Liver (tissue), 9 donors: Measurements from ENCODE around the gene DPM1. TPM values are rescaled to one million over a fixed set of nuclear protein-coding genes. Genes with fewer than 3 reads are reported as not detected.

Experiments
- DNase-seq: peaks from one replicate; pipeline ENCODE4 v3.0.0-alpha.2; 2017; ENCODE audit warnings: low spot score
- H3K27ac ChIP-seq, 2 donors: one replicate each; pipeline ENCODE4 v1.7.0; 2013; ENCODE audit warnings: inconsistent platforms in 2 of 2, low read length in 2 of 2, control low read depth in 1 of 2, low read depth in 1 of 2, mild to moderate bottlenecking in 1 of 2
- H3K27me3 ChIP-seq, 4 donors: one replicate each; pipeline versions ENCODE4 v1.6.1 to v1.7.0; 2013; ENCODE audit warnings: low read length in 3 of 4, inconsistent platforms in 1 of 4, mild to moderate bottlenecking in 1 of 4, moderate library complexity in 1 of 4; ENCODE audit not compliant: control insufficient read depth in 4 of 4, insufficient read depth in 4 of 4
- H3K36me3 ChIP-seq, 4 donors: one replicate each; pipeline versions ENCODE4 v1.6.1 to v1.7.0; 2013; ENCODE audit warnings: low read length in 3 of 4, mild to moderate bottlenecking in 3 of 4, low read depth in 1 of 4, moderate library complexity in 1 of 4; ENCODE audit not compliant: control insufficient read depth in 4 of 4, insufficient read depth in 3 of 4
- H3K4me1 ChIP-seq, 4 donors: one replicate each; pipeline versions ENCODE4 v1.6.1 to v1.7.0; 2013; ENCODE audit warnings: low read length in 3 of 4, mild to moderate bottlenecking in 3 of 4, moderate library complexity in 1 of 4; ENCODE audit not compliant: control insufficient read depth in 4 of 4, insufficient read depth in 4 of 4
- H3K4me3 ChIP-seq, 3 donors: one replicate each; pipeline versions ENCODE4 v1.6.1 to v1.7.0; 2013; ENCODE audit warnings: low read length in 3 of 3, control low read depth in 1 of 3, low read depth in 1 of 3, mild to moderate bottlenecking in 1 of 3
- H3K9ac ChIP-seq, 2 donors: one replicate each; pipeline ENCODE4 v1.7.0; 2013; ENCODE audit warnings: low read length in 2 of 2, mild to moderate bottlenecking in 2 of 2, moderate library complexity in 2 of 2, control low read depth in 1 of 2, low read depth in 1 of 2
- H3K9me3 ChIP-seq, 4 donors: one replicate each; pipeline versions ENCODE4 v1.6.1 to v1.7.0; 2013; ENCODE audit warnings: low read length in 3 of 4; ENCODE audit not compliant: control insufficient read depth in 4 of 4
- ATF3 ChIP-seq: IDR thresholded peaks from 2 replicates; pipeline ENCODE4 v1.6.1; 2016; ENCODE audit warnings: antibody characterized with exemption
- CTCF ChIP-seq: fragments of 150-350 bp; IDR thresholded peaks from 2 replicates; pipeline ENCODE4 v1.5.1; 2017; ENCODE audit warnings: improper control_type of control experiment, low read depth, low read length; ENCODE audit not compliant: missing input control
- EGR1 ChIP-seq, 2 donors: IDR thresholded peaks; 2 replicates each; pipeline ENCODE4 v1.6.1; 2016 to 2018; ENCODE audit warnings: antibody characterized with exemption in 2 of 2, low read depth in 2 of 2
- FOXA1 ChIP-seq: IDR thresholded peaks from 2 replicates; pipeline ENCODE4 v1.6.1; 2016; ENCODE audit warnings: antibody characterized with exemption
- FOXA2 ChIP-seq: IDR thresholded peaks from 2 replicates; pipeline ENCODE4 v1.6.1; 2016; ENCODE audit warnings: antibody characterized with exemption
- GABPA ChIP-seq, 2 donors: IDR thresholded peaks in 1 of 2; conservative IDR thresholded peaks in 1 of 2; 2 replicates each; pipeline ENCODE4 v1.6.1; 2016; ENCODE audit warnings: antibody characterized with exemption in 2 of 2, mild to moderate bottlenecking in 1 of 2, moderate library complexity in 1 of 2
- HNF4A ChIP-seq, 2 donors: conservative IDR thresholded peaks; 2 replicates each; pipeline ENCODE4 v1.6.1; 2016; ENCODE audit warnings: antibody characterized with exemption in 2 of 2, mild to moderate bottlenecking in 2 of 2
- HNF4G ChIP-seq: IDR thresholded peaks from 2 replicates; pipeline ENCODE4 v1.6.1; 2016; ENCODE audit warnings: antibody characterized with exemption
- JUND ChIP-seq, 2 donors: IDR thresholded peaks; 2 replicates each; pipeline ENCODE4 v1.6.1; 2016; ENCODE audit warnings: antibody characterized with exemption in 2 of 2
- MAX ChIP-seq: IDR thresholded peaks from 2 replicates; pipeline ENCODE4 v1.6.1; 2016; ENCODE audit warnings: antibody characterized with exemption
- NR2F2 ChIP-seq: IDR thresholded peaks from 2 replicates; pipeline ENCODE4 v1.6.1; 2016; ENCODE audit warnings: antibody characterized with exemption
- RAD21 ChIP-seq, 2 donors: IDR thresholded peaks; 2 replicates each; pipeline ENCODE4 v1.6.1; 2016; ENCODE audit warnings: antibody characterized with exemption in 2 of 2, mild to moderate bottlenecking in 2 of 2
- REST ChIP-seq: IDR thresholded peaks from 2 replicates; pipeline ENCODE4 v1.6.1; 2016; ENCODE audit warnings: antibody characterized with exemption, mild to moderate bottlenecking
- RXRA ChIP-seq, 2 donors: IDR thresholded peaks; 2 replicates each; pipeline ENCODE4 v1.6.1; 2017 to 2018; ENCODE audit warnings: antibody characterized with exemption in 2 of 2, mild to moderate bottlenecking in 1 of 2
- SP1 ChIP-seq: IDR thresholded peaks from 2 replicates; pipeline ENCODE4 v1.6.1; 2018; ENCODE audit warnings: antibody characterized with exemption, mild to moderate bottlenecking
- TAF1 ChIP-seq: conservative IDR thresholded peaks from 2 replicates; pipeline ENCODE4 v1.6.1; 2016; ENCODE audit warnings: antibody characterized with exemption, mild to moderate bottlenecking
- YY1 ChIP-seq: IDR thresholded peaks from 2 replicates; pipeline ENCODE4 v1.6.1; 2016; ENCODE audit warnings: antibody characterized with exemption, mild to moderate bottlenecking
- ZBTB33 ChIP-seq: IDR thresholded peaks from 2 replicates; pipeline ENCODE4 v1.6.1; 2016; ENCODE audit warnings: antibody characterized with exemption
- WGBS: extraction: QIAGEN DNeasy Blood & Tissue Kit; methylation state at CpG from one replicate; pipeline ENCODE4 v1.1.7; 2013; 5-methylcytosine and 5-hydroxymethylcytosine counted together
- polyA plus RNA-seq, 2 donors: library from polyadenylated mRNA; stranded (reverse) in 1 of 2; unstranded in 1 of 2; fragments of 200-250 nt in 1 of 2; fragments of >200 nt in 1 of 2; fragmentation: Nextera tagmentation in 1 of 2; extraction: Ambion mirVana in 1 of 2; gene quantifications; one replicate each; pipeline versions ENCODE4 v1.2.1 to v1.2.3, GENCODE V29; 2013 to 2015
- total RNA-seq, 2 donors: library from RNA; depleted of rRNA; stranded (reverse); fragments of >200 nt; gene quantifications; one replicate each; pipeline ENCODE4 v1.2.3, GENCODE V29; 2014
- donor health status: healthy.
- donor health status: healthy.
- donor health status: healthy.
- donor health status: healthy.
- donor health status: healthy.

DPM1 gene
- total and polyA plus RNA-seq, 4 donors, result 27.2 to 42.6 (median 35.2) TPM

- no peaks in the 10 kb centered on the region for H3K9me3 ChIP-seq
- WGBS, result 79% methylated on average over 3 of the region's 3 CpGs
These were observed 41.4 kb downstream of the DPM1 start for GRCh38 chr20:50916934-50917333.

More at GRCh38 chr20:50916934-50917333, 41.4 kb downstream of the DPM1 start:
- H3K36me3 ChIP-seq, result no peaks in the 10 kb centered on the region
- TF ChIP-seq REST (no peak), ATF3 (no peak), JUND (IDR thresholded peaks at IDR 0.05) (no peak), FOXA1 (no peak), NR2F2 (no peak), CTCF (no peak), ZBTB33 (no peak), GABPA (IDR thresholded peaks at IDR 0.05 in 1 of 2, conservative IDR thresholded peaks at IDR 0.05 in 1 of 2) (no peak), RXRA (IDR thresholded peaks at IDR 0.05) (no peak), EGR1 (IDR thresholded peaks at IDR 0.05; ENCODE audit: low read depth in 2 of 2) (no peak), TAF1 (no peak), FOXA2 (no peak), MAX (no peak), SP1 (no peak), HNF4A (conservative IDR thresholded peaks at IDR 0.05) (no peak), RAD21 (IDR thresholded peaks at IDR 0.05) (no peak), YY1 (no peak), HNF4G (no peak)
- no peak overlapping the region for H3K27ac ChIP-seq
- H3K9ac ChIP-seq, result no peak overlapping the region
- H3K27me3 ChIP-seq, result no peaks in the 10 kb centered on the region
- no peak for DNase-seq
- H3K4me3 ChIP-seq, result no peak overlapping the region
- H3K4me1 ChIP-seq, result peaks cover 3 to 28% (median 15%) of the 10 kb centered on the region in 4 donors
